ENCODE measurements around the gene TATDN3. TPM values are rescaled to one million over a fixed set of nuclear protein-coding genes. Genes with fewer than 3 reads are reported as not detected.
"Not testable (repeated sequence)": the region's sequence is repeated elsewhere in the genome, so short reads cannot be mapped to it uniquely, and the experiment has no call there.

Gene TATDN3
- total and polyA plus RNA-seq, 12 donors: 10.2 to 37.9 (median 20.5) TPM

GRCh38 chr1:212775241-212775640 is 16.5 kb upstream of the TATDN3 start:
- H3K27me3 ChIP-seq: no peaks in the 10 kb centered on the region
- no peaks in the 10 kb centered on the region for H3K36me3 ChIP-seq (replicated peaks in 1 of 2)
- no peaks in the 10 kb centered on the region for H3K4me1 ChIP-seq (replicated peaks in 1 of 2)
- TF ChIP-seq CTCF (IDR thresholded peaks at IDR 0.05): no peak
- TF ChIP-seq POLR2A (IDR thresholded peaks at IDR 0.05): no peak
- no peak overlapping the region for H3K4me3 ChIP-seq
- intact Hi-C loops (cut with DNase I): no loop called here
- no peaks in the 10 kb centered on the region for H3K9me3 ChIP-seq (replicated peaks in 1 of 3)
- DNase-seq: no peak
- no peak overlapping the region for H3K27ac ChIP-seq

DNA sequence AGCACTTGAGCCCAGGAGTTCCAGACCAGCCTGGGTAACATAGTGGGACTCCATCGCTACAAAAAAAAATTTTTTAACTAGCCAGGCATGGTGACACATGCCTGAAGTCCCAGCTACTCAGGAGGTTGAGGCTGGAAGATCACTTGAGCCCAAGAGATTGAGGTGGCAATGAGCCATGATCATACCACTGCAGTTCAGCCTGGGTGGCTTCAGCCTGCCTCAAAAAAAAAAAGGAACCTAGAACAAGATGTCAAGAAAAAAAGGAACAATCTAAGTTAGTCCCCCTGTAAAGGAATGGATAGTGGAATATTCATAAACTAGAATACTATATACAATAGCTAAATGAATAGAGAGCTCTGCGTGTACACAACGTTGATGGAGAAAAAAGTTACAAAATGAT is 14.5 kb upstream of the TATDN3 start:
- 90 to 98% (median 94%) methylated on average over 3 of the region's 3 CpGs for WGBS, 4 donors
- Histone ChIP-seq H3K4me3 (no peak overlapping the region), H3K36me3 (replicated peaks in 1 of 2) (peaks cover 0 to 7% of the 10 kb centered on the region in 2 donors), H3K9me3 (replicated peaks in 1 of 3) (no peaks in the 10 kb centered on the region), H3K4me1 (replicated peaks in 1 of 2) (no peaks in the 10 kb centered on the region), H3K27ac (no peak overlapping the region), H3K27me3 (no peaks in the 10 kb centered on the region)
- TF ChIP-seq CTCF (IDR thresholded peaks at IDR 0.05) (no peak), POLR2A (IDR thresholded peaks at IDR 0.05) (no peak)
- peak in 1 of 7 donors; percentile 25 for DNase-seq
- intact Hi-C loops (cut with DNase I): no loop called here

- H3K27ac ChIP-seq; H3K27me3 ChIP-seq; H3K4me1 ChIP-seq (replicated peaks in 1 of 2); intact Hi-C loops (cut with DNase I); H3K4me3 ChIP-seq; H3K9me3 ChIP-seq (replicated peaks in 1 of 3); DNase-seq: not testable (repeated sequence)
- peaks cover 0 to 17% of the 10 kb centered on the region in 2 donors for H3K36me3 ChIP-seq (replicated peaks in 1 of 2)
- WGBS, 4 donors: 97% methylated on average over 24 to 28 of the region's 32 CpGs; no CpG with 5 or more reads in 2 of the 4 donors
Observed at GRCh38 chr1:212779086-212779485, 12.6 kb upstream of the TATDN3 start.

DNA sequence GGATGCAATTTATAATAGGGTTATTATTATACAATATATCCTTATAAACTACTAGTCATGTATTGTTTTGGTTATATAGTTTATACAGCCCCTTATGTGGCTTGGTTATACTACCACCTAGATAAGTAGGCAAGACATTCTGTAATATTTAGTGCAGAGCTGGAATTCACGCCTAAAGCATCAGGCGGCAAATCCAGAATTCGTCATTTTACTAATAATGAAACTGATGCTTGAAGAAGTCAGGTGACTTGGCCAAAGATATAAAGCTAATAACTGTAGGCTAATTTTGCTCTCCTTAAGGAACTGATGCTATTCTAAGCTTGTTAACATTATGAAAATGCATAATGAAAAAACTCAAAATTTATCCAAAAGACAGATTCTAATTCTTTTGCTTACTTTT is 10.9 kb upstream of the TATDN3 start:
- H3K4me1 ChIP-seq (replicated peaks in 1 of 2): peaks cover 0 to 3% of the 10 kb centered on the region in 2 donors
- no peaks in the 10 kb centered on the region for H3K27me3 ChIP-seq
- H3K9me3 ChIP-seq (replicated peaks in 1 of 3): no peaks in the 10 kb centered on the region
- no peak overlapping the region for H3K4me3 ChIP-seq
- DNase-seq: no peak
- no peak for TF ChIP-seq POLR2A (IDR thresholded peaks at IDR 0.05)
- TF ChIP-seq CTCF (IDR thresholded peaks at IDR 0.05): no peak
- WGBS, 4 donors: 72 to 90% (median 83%) methylated on average over 3 of the region's 3 CpGs
- H3K36me3 ChIP-seq (replicated peaks in 1 of 2): peaks cover 0 to 26% of the 10 kb centered on the region in 2 donors
- no peak overlapping the region for H3K27ac ChIP-seq
- intact Hi-C loops (cut with DNase I): loop anchor here (10.0 kb wide), 2 partner anchors 116 to 306 kb away; no protein-coding TSS in a partner anchor

GRCh38 chr1:212781225-212781624 is 10.5 kb upstream of the TATDN3 start:
- intact Hi-C loops (cut with DNase I): loop anchor here (10.0 kb wide), 2 partner anchors 116 to 306 kb away; no protein-coding TSS in a partner anchor

More at GRCh38 chr1:212781225-212781624, 10.5 kb upstream of the TATDN3 start:
- TF ChIP-seq POLR2A (IDR thresholded peaks at IDR 0.05) (no peak), CTCF (IDR thresholded peaks at IDR 0.05) (no peak)
- Histone ChIP-seq H3K4me3 (no peak overlapping the region), H3K27ac (no peak overlapping the region), H3K9me3 (replicated peaks in 1 of 3) (no peaks in the 10 kb centered on the region), H3K27me3 (no peaks in the 10 kb centered on the region), H3K4me1 (replicated peaks in 1 of 2) (peaks cover 0 to 3% of the 10 kb centered on the region in 2 donors), H3K36me3 (replicated peaks in 1 of 2) (peaks cover 0 to 27% of the 10 kb centered on the region in 2 donors)
- whole genome bisulfite sequencing, 4 donors: 84 to 98% (median 89%) methylated on average over 2 of the region's 2 CpGs
- DNase-seq: no peak

Data from adrenal gland (tissue), 12 donors.